ENCODE measurements around the gene DPYSL5.
"Not testable (repeated sequence)": the region's sequence is repeated elsewhere in the genome, so short reads cannot be mapped to it uniquely, and the experiment has no call there.

DPYSL5 gene

DNA sequence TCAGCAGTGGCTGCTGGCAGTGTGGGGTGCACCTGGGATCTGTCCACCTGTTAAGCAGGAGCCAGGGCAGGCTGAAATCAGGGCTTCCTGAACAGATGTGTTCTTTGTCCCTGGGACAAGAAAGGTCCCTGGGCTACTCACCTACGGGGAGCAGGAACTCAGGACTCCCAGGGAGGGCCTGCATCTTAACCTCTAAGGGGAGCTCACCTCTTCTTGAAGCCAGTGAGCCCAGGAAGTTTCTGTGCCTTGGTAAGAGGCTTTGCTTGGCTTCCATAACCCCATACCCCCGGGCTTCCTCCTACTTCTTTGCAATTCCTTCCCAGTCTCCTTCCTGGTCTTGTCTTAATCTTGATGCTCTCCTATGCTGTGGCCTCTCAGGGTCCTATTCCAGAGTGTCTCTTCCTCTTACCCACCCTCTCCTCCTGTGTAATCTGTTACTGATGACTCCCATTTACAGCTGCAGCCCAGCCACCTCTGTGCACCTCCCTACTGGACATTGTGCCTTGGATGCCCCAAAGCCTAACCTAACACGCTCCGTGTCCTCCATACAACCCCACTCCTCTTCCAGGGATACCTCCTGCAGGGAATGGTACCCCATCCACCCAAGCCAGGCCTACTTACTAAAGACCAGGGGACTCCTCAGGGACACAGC lies 66.9 kb downstream of the DPYSL5 start:
- WGBS, 2 experiments (ENCODE audit: insufficient coverage in 2 of 2), result 64 to 76% methylated on average over 4 of the region's 4 CpGs
- no peak overlapping the region for H3K27ac ChIP-seq (ENCODE audit: low read depth, low read length, severe bottlenecking)
- H3K4me3 ChIP-seq (ENCODE audit: extremely low read depth, insufficient read depth, low read length, poor library complexity, severe bottlenecking), result no peak overlapping the region

DNA sequence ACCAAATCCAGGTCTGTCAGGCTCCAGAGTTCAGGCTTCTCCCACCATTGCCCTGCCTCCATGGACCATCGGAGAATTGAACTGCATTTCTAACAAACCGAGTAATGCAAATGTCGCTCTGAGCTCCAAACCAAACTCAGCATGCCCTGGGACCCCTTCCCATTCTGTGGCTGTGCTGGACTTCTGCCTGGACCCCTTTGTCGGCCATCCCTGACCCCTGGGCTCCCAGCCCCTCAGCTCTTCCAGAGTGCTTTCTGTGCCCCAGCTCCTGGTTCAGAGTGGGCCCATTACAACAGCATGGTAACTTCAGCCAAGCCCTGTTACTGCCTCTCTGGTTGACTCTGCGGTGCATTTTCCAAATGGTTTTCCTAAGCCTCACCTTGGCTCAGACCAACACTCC lies 67.4 kb downstream of the DPYSL5 start:
- Histone ChIP-seq H3K9me3 (ENCODE audit: control insufficient read depth, low read length) (no peaks in the 10 kb centered on the region), H3K27ac (ENCODE audit: low read depth, low read length, severe bottlenecking) (no peak overlapping the region), H3K4me1 (ENCODE audit: control insufficient read depth, insufficient read depth, low read length, poor library complexity, severe bottlenecking) (peaks cover 20% of the 10 kb centered on the region), H3K4me3 (ENCODE audit: extremely low read depth, insufficient read depth, low read length, poor library complexity, severe bottlenecking) (no peak overlapping the region), H3K36me3 (ENCODE audit: control insufficient read depth, insufficient read depth, low read length) (no peaks in the 10 kb centered on the region)
- WGBS, 2 experiments (ENCODE audit: insufficient coverage in 2 of 2), result 89 to 90% methylated on average over 5 of the region's 5 CpGs

More for the DNA sequence above, 66.9 kb downstream of the DPYSL5 start:
- H3K9me3 ChIP-seq (ENCODE audit: control insufficient read depth, low read length), result no peaks in the 10 kb centered on the region
- peaks cover 20% of the 10 kb centered on the region for H3K4me1 ChIP-seq (ENCODE audit: control insufficient read depth, insufficient read depth, low read length, poor library complexity, severe bottlenecking)
- H3K36me3 ChIP-seq (ENCODE audit: control insufficient read depth, insufficient read depth, low read length), result no peaks in the 10 kb centered on the region

DNA sequence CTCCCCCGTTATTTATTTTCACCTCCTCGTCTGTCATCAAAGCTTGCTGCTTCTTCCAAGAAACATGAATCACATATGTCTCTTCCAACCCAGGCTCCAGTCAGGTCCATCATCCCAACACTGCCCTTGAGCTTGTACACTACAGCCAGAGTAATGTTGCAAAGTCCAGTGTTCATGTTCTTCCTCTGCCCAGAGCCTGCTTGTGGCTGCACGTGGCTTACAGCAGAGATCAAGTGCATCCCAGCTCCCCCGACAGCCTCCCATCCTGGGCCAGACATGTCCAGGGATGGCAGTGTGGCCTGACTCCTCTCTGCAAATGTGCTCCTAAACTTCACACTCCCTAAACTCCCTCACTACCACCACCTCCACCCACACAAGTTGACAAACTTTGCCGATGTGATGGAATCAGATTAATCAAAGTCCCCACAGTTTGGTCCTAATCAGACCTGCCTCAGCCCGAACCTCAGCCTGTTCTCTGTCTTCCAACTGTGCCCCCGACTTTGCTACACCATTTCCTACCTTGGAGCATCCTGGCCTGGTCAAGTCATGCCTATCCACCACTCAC lies 68.3 kb downstream of the DPYSL5 start:
- WGBS, 2 experiments (ENCODE audit: insufficient coverage in 2 of 2), result 91 to 98% methylated on average over 6 to 7 of the region's 7 CpGs
- Histone ChIP-seq H3K27ac (ENCODE audit: low read depth, low read length, severe bottlenecking) (no peak overlapping the region), H3K9me3 (ENCODE audit: control insufficient read depth, low read length) (no peaks in the 10 kb centered on the region), H3K4me3 (ENCODE audit: extremely low read depth, insufficient read depth, low read length, poor library complexity, severe bottlenecking) (no peak overlapping the region), H3K36me3 (ENCODE audit: control insufficient read depth, insufficient read depth, low read length) (no peaks in the 10 kb centered on the region), H3K4me1 (ENCODE audit: control insufficient read depth, insufficient read depth, low read length, poor library complexity, severe bottlenecking) (peaks cover 20% of the 10 kb centered on the region)

DNA sequence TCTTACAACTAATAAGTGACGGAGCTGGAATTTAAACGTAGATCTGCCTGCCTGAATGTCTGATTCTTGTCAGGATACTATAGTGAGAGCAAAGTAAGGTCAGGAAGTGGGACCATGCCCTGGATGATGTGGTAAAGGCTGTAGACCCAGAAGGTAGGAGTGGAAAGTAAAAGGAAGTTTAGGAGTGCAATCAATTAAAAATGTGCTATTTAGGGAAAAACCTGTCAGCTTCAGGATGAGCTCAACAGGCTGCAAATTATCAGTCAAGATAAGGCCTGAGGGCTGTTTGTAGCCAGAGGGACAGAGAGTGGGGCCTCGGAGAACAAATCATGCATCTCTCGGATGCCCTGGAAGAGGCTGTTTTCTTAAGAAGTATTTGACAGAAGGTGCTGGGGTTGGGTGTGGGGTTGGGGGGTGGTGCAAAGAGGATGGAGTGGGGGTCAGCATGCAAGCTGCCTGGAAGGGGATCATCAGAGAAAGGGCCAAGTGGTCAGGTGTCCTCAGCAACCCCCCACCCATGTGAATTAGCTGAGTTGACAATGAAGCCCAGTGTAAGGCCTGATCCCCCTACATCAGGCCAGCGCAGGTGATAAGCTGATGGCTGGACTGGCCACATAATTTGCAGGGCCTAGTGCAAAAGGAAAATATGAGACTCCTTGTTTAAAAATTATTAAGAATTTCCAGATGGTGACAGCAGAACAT lies 69.4 kb downstream of the DPYSL5 start:
- WGBS, 2 experiments (ENCODE audit: insufficient coverage in 2 of 2), result 87 to 100% methylated on average over 2 to 5 of the region's 5 CpGs
- Histone ChIP-seq H3K27ac (ENCODE audit: low read depth, low read length, severe bottlenecking) (no peak overlapping the region), H3K36me3 (ENCODE audit: control insufficient read depth, insufficient read depth, low read length) (no peaks in the 10 kb centered on the region), H3K9me3 (ENCODE audit: control insufficient read depth, low read length) (no peaks in the 10 kb centered on the region), H3K4me1 (ENCODE audit: control insufficient read depth, insufficient read depth, low read length, poor library complexity, severe bottlenecking) (peaks cover 14% of the 10 kb centered on the region), H3K4me3 (ENCODE audit: extremely low read depth, insufficient read depth, low read length, poor library complexity, severe bottlenecking) (no peak overlapping the region)

DNA sequence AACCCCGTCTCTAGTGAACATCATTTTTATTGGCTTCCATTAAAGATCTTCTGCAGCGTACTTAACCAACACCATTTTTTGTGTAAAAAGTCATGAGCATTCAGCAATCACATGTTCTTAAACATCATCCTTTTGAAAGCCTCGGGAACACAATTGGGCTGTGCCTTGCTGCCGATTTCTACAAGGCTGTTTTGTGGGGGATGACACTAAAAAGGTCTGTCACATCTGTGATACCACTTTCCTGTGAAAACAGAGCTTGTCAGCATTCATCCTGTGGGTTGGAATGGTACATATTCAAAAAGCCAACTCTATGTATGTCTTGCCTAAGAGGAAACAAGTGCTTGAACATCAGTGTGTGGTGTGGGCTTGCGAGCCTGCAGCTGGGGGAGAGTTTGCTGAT lies 73.4 kb downstream of the DPYSL5 start:
- no peaks in the 10 kb centered on the region for H3K36me3 ChIP-seq (ENCODE audit: control insufficient read depth, insufficient read depth, low read length)
- H3K27ac ChIP-seq (ENCODE audit: low read depth, low read length, severe bottlenecking), result no peak overlapping the region
- H3K4me1 ChIP-seq (ENCODE audit: control insufficient read depth, insufficient read depth, low read length, poor library complexity, severe bottlenecking), result peaks cover 16% of the 10 kb centered on the region
- no peak overlapping the region for H3K4me3 ChIP-seq (ENCODE audit: extremely low read depth, insufficient read depth, low read length, poor library complexity, severe bottlenecking)
- 84 to 95% methylated on average over 3 to 4 of the region's 5 CpGs for WGBS, 2 experiments (ENCODE audit: insufficient coverage in 2 of 2)
- H3K9me3 ChIP-seq (ENCODE audit: control insufficient read depth, low read length), result no peaks in the 10 kb centered on the region

DNA sequence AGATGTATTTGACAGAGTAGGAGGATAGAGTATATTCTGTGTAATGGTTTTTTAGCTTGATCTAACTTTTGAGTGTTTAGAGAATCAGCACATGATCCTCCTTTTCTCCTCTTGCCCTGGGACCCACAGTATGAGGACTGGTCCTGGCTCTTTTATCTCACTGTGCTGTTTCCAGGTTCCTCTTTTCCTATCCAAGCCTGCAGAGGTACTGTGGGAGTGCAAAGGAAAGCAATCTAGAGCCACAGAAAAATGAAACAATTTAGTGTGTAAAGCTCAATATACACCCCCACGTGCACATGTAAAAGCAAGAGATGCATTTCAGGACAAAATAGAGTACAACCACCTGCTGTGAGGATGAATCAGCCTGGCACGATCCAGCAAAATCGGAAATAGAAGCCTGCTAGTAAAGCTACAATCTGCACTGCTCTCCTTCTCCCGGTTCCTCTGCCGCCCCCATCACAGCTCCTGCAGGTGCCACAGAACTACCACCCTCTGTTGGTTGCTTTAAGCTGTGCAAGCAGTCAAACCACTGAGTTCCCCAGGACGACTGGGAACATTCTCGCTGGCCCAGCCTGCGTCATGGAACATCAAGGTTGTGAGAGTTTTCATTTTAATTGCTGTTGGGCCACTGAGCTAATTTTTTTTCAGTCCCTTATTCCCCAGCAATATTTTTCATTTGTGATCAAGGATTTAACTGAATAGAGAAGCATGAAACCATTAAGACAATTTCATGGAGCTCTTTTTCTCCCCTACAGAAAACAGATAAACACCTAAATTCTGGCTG lies 74.7 kb downstream of the DPYSL5 start:
- no peak overlapping the region for H3K4me3 ChIP-seq (ENCODE audit: extremely low read depth, insufficient read depth, low read length, poor library complexity, severe bottlenecking)
- H3K36me3 ChIP-seq (ENCODE audit: control insufficient read depth, insufficient read depth, low read length), result no peaks in the 10 kb centered on the region
- WGBS, 2 experiments (ENCODE audit: insufficient coverage in 2 of 2), result 5 to 17% methylated on average over 4 to 6 of the region's 8 CpGs
- no peak overlapping the region for H3K27ac ChIP-seq (ENCODE audit: low read depth, low read length, severe bottlenecking)
- H3K4me1 ChIP-seq (ENCODE audit: control insufficient read depth, insufficient read depth, low read length, poor library complexity, severe bottlenecking), result peaks cover 16% of the 10 kb centered on the region
- H3K9me3 ChIP-seq (ENCODE audit: control insufficient read depth, low read length), result no peaks in the 10 kb centered on the region

DNA sequence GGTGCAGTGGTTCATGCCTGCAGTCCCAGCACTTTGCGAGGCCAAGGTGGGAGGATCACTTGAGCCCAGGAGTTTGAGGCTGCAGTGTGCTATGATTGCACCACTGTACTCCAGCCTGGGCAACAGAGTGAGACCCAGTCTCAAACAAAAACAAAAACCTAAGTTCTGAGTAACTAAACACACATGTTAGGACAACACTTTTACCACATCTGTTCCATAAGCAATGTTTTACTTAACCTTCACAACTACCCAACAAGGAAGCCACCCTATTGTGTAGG lies 75.2 kb downstream of the DPYSL5 start:
- not testable (repeated sequence) for H3K4me3 ChIP-seq (ENCODE audit: extremely low read depth, insufficient read depth, low read length, poor library complexity, severe bottlenecking); H3K27ac ChIP-seq (ENCODE audit: low read depth, low read length, severe bottlenecking); H3K9me3 ChIP-seq (ENCODE audit: control insufficient read depth, low read length); H3K36me3 ChIP-seq (ENCODE audit: control insufficient read depth, insufficient read depth, low read length)
- peaks cover 16% of the 10 kb centered on the region for H3K4me1 ChIP-seq (ENCODE audit: control insufficient read depth, insufficient read depth, low read length, poor library complexity, severe bottlenecking)
- 70 to 71% methylated on average over 1 of the region's 1 CpG for WGBS, 2 experiments (ENCODE audit: insufficient coverage in 2 of 2)

DNA sequence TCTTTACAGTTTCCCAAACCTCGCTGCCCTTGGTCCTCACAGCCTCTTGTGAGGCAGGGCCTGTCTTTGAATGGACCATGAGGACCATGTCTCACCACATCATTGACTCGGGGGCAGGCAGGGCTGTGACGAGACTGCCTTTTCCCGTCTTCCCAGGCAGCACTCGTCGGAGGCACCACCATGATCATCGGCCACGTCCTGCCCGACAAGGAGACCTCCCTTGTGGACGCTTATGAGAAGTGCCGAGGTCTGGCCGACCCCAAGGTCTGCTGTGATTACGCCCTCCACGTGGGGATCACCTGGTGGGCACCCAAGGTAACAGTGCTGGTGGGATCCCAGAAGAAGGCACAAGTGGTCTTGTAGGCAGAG lies 76.8 kb downstream of the DPYSL5 start:
- peaks cover 16% of the 10 kb centered on the region for H3K4me1 ChIP-seq (ENCODE audit: control insufficient read depth, insufficient read depth, low read length, poor library complexity, severe bottlenecking)
- H3K27ac ChIP-seq (ENCODE audit: low read depth, low read length, severe bottlenecking), result peak overlapping the region; percentile 69
- no peaks in the 10 kb centered on the region for H3K9me3 ChIP-seq (ENCODE audit: control insufficient read depth, low read length)
- 97 to 98% methylated on average over 11 to 12 of the region's 14 CpGs for WGBS, 2 experiments (ENCODE audit: insufficient coverage in 2 of 2)
- no peaks in the 10 kb centered on the region for H3K36me3 ChIP-seq (ENCODE audit: control insufficient read depth, insufficient read depth, low read length)
- H3K4me3 ChIP-seq (ENCODE audit: extremely low read depth, insufficient read depth, low read length, poor library complexity, severe bottlenecking), result no peak overlapping the region

DNA sequence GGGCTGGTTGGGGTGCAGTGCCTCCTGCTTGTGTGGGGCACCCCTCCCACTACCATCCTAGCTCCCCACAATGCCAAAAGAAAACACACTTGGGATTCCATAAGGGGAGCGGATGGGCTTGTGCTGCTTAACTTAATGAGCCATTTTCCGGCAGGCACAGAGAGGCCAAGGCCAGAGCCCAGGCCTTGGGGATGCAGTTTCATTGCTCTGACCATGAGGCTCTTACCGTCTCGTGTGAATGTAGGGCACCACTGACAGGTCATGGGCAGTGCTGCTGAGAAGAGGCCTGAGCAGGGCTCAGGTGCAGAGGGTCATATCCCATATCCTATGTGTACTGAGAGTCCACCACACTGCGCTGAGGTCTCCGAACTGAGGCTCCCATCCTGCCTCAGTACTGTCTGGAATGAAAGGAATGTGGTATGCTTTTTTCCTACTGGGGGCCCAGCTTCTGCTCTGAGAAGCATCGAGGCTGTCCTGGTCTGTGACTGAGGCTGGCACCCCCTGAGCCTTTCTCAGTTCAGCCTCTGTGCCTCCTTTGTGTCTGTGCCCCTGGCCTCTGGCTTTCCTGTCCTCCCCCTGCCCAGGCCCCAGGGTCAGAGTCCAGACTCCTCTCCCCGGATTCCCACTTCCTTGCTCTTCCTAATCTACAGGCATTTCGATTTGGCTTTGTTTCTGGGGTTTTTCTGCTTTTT lies 77.3 kb downstream of the DPYSL5 start:
- peaks cover 16% of the 10 kb centered on the region for H3K4me1 ChIP-seq (ENCODE audit: control insufficient read depth, insufficient read depth, low read length, poor library complexity, severe bottlenecking)
- H3K4me3 ChIP-seq (ENCODE audit: extremely low read depth, insufficient read depth, low read length, poor library complexity, severe bottlenecking), result no peak overlapping the region
- H3K36me3 ChIP-seq (ENCODE audit: control insufficient read depth, insufficient read depth, low read length), result no peaks in the 10 kb centered on the region
- H3K27ac ChIP-seq (ENCODE audit: low read depth, low read length, severe bottlenecking), result peak overlapping the region; percentile 69
- H3K9me3 ChIP-seq (ENCODE audit: control insufficient read depth, low read length), result no peaks in the 10 kb centered on the region
- WGBS, 2 experiments (ENCODE audit: insufficient coverage in 2 of 2), result 50 to 66% methylated on average over 5 to 9 of the region's 9 CpGs

DNA sequence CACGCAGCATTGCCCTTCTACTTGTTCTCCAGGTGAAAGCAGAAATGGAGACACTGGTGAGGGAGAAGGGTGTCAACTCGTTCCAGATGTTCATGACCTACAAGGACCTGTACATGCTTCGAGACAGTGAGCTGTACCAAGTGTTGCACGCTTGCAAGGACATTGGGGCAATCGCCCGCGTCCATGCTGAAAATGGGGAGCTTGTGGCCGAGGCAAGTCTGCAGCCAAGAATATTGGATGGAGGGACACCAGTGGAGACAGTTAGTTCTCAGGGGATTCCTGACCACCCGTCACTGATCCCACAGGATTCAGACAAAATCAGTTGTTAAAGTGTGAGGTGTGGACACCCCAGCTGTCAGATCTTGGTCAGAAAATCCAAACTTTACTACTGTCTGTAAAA lies 79.3 kb downstream of the DPYSL5 start:
- Histone ChIP-seq H3K36me3 (ENCODE audit: control insufficient read depth, insufficient read depth, low read length) (no peaks in the 10 kb centered on the region), H3K4me1 (ENCODE audit: control insufficient read depth, insufficient read depth, low read length, poor library complexity, severe bottlenecking) (peaks cover 16% of the 10 kb centered on the region), H3K9me3 (ENCODE audit: control insufficient read depth, low read length) (no peaks in the 10 kb centered on the region), H3K4me3 (ENCODE audit: extremely low read depth, insufficient read depth, low read length, poor library complexity, severe bottlenecking) (no peak overlapping the region), H3K27ac (ENCODE audit: low read depth, low read length, severe bottlenecking) (no peak overlapping the region)
- WGBS, 2 experiments (ENCODE audit: insufficient coverage in 2 of 2), result 92 to 98% methylated on average over 8 to 9 of the region's 9 CpGs

All from mesodermal cell (in vitro differentiated cells).